Gastroesophageal sphincter (tissue), 3 donors: Measurements from ENCODE around the gene CEP112.

Experiments used
- POLR2A ChIP-seq, 2 donors: fragments of 450-650 bp; IDR thresholded peaks; one replicate each; pipeline ENCODE4 v1.6.1; 2017; ENCODE audit warnings: antibody characterized with exemption in 2 of 2, mild to moderate bottlenecking in 2 of 2, moderate library complexity in 1 of 2
- POLR2AphosphoS5 ChIP-seq: sonication (generic); formaldehyde crosslinking; IDR thresholded peaks from one replicate; pipeline ENCODE4 v1.6.1; 2017; ENCODE audit warnings: antibody characterized with exemption
- TF ChIP-seq, protein P1 (sequence below), 4 experiments: fragments of 200-600 bp in 2 of 4; fragments of 450-650 bp in 2 of 4; sonication (generic) in 1 of 4; IDR thresholded peaks; one replicate each; pipeline ENCODE4 v1.5.1; 2017 to 2019; ENCODE audit warnings: antibody characterized with exemption in 4 of 4, mild to moderate bottlenecking in 2 of 4, moderate library complexity in 2 of 4

DNA sequence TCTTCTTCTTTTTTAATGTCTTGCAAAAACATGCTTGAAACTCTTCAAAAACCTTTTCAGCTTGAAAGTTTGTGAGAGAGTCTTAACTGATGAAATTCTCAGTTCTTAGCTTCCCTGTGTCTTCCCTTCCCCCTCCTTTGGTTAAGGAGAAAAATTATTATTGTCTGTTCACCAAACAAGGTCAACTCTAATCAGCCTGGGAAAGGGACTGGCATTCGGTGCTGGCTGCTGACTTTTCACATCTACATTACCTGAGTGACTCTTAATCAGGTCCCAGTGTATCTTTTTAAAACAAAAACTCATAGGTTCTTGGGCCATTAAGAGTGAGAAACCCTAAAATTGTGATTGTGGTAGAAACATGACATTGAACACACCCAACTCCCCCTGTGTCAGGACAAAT is 591.4 kb downstream of the CEP112 start:
- TF ChIP-seq, protein P1, sequence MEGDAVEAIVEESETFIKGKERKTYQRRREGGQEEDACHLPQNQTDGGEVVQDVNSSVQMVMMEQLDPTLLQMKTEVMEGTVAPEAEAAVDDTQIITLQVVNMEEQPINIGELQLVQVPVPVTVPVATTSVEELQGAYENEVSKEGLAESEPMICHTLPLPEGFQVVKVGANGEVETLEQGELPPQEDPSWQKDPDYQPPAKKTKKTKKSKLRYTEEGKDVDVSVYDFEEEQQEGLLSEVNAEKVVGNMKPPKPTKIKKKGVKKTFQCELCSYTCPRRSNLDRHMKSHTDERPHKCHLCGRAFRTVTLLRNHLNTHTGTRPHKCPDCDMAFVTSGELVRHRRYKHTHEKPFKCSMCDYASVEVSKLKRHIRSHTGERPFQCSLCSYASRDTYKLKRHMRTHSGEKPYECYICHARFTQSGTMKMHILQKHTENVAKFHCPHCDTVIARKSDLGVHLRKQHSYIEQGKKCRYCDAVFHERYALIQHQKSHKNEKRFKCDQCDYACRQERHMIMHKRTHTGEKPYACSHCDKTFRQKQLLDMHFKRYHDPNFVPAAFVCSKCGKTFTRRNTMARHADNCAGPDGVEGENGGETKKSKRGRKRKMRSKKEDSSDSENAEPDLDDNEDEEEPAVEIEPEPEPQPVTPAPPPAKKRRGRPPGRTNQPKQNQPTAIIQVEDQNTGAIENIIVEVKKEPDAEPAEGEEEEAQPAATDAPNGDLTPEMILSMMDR (IDR thresholded peaks at IDR 0.05) = no peak
- TF ChIP-seq POLR2AphosphoS5 (no peak), POLR2A (IDR thresholded peaks at IDR 0.05) (no peak)
